Measurements from ENCODE around the gene EHD4.
A peak's percentile ranks its signal among the peaks of the same experiment; 100 is the strongest.

The EHD4 gene

GRCh38 chr15:41881086-41881485, 91.3 kb downstream of the EHD4 start:
- no peak for DNase-seq (ENCODE audit: low read depth)

GRCh38 chr15:41880156-41880877, 92.0 kb downstream of the EHD4 start:
- DNase-seq (ENCODE audit: low read depth): no peak

GRCh38 chr15:41879321-41879845, 93.0 kb downstream of the EHD4 start:
- no peak for DNase-seq (ENCODE audit: low read depth)

GRCh38 chr15:41878355-41878699, 94.0 kb downstream of the EHD4 start:
- DNase-seq (ENCODE audit: low read depth): no peak

GRCh38 chr15:41877631-41878354, 94.6 kb downstream of the EHD4 start:
- DNase-seq (ENCODE audit: low read depth): no peak

GRCh38 chr15:41876689-41877088, 95.7 kb downstream of the EHD4 start:
- no peak for DNase-seq (ENCODE audit: low read depth)

- no peak for DNase-seq (ENCODE audit: low read depth)
These were observed 96.3 kb downstream of the EHD4 start for GRCh38 chr15:41876007-41876406.

- no peak for DNase-seq (ENCODE audit: low read depth)
These were observed 97.6 kb downstream of the EHD4 start for GRCh38 chr15:41874736-41875135.

- no peak for DNase-seq (ENCODE audit: low read depth)
These were observed 98.6 kb downstream of the EHD4 start for GRCh38 chr15:41873711-41874110.

- no peak for DNase-seq (ENCODE audit: low read depth)
These were observed 100.1 kb downstream of the EHD4 start for GRCh38 chr15:41872166-41872747.

- no peak for DNase-seq (ENCODE audit: low read depth)
These were observed 101.0 kb downstream of the EHD4 start for GRCh38 chr15:41871175-41871905.

GRCh38 chr15:41870689-41871081, 101.7 kb downstream of the EHD4 start:
- DNase-seq (ENCODE audit: low read depth): peak; percentile 41

GRCh38 chr15:41869770-41870688, 102.3 kb downstream of the EHD4 start:
- DNase-seq (ENCODE audit: low read depth): no peak

GRCh38 chr15:41868321-41868720, 104.0 kb downstream of the EHD4 start:
- no peak for DNase-seq (ENCODE audit: low read depth)

- no peak for DNase-seq (ENCODE audit: low read depth)
These were observed 105.3 kb downstream of the EHD4 start for GRCh38 chr15:41866872-41867579.

- DNase-seq (ENCODE audit: low read depth): no peak
These were observed 106.1 kb downstream of the EHD4 start for GRCh38 chr15:41866263-41866703.

GRCh38 chr15:41865490-41866055, 106.8 kb downstream of the EHD4 start:
- DNase-seq (ENCODE audit: low read depth): no peak

- no peak for DNase-seq (ENCODE audit: low read depth)
These were observed 109.7 kb downstream of the EHD4 start for GRCh38 chr15:41862515-41863116.

- no peak for DNase-seq (ENCODE audit: low read depth)
These were observed 110.5 kb downstream of the EHD4 start for GRCh38 chr15:41861736-41862356.
